H9 (cell line): ENCODE results near the gene KAT8. TPM values are rescaled to one million over a fixed set of nuclear protein-coding genes. Genes with fewer than 3 reads are reported as not detected.

Source experiments
- DNase-seq: peaks from one replicate; pipeline ENCODE4 v3.0.0-alpha.2; 2017
- H2AFZ ChIP-seq: one replicate; pipeline ENCODE4 v1.6.1; 2013; ENCODE audit warnings: mild to moderate bottlenecking, low read length, control low read depth, moderate library complexity
- H2AK5ac ChIP-seq: 2 replicates; pipeline ENCODE4 v1.6.1; 2013; ENCODE audit warnings: low read length, control low read depth, mixed read lengths; ENCODE audit not compliant: insufficient read length
- H2BK120ac ChIP-seq: one replicate; pipeline ENCODE4 v1.6.1; 2013; ENCODE audit warnings: low read depth, mild to moderate bottlenecking, low read length, control low read depth, inconsistent platforms; ENCODE audit not compliant: poor library complexity, severe bottlenecking
- H2BK12ac ChIP-seq: 2 replicates; pipeline ENCODE4 v1.6.1; 2013; ENCODE audit warnings: low read length, control low read depth, mixed read lengths, low read depth; ENCODE audit not compliant: insufficient read length
- H2BK15ac ChIP-seq: 2 replicates; pipeline ENCODE4 v1.6.1; 2013; ENCODE audit warnings: low read depth, low read length, control low read depth
- H2BK20ac ChIP-seq: one replicate; pipeline ENCODE4 v1.6.1; 2013; ENCODE audit warnings: low read depth, mild to moderate bottlenecking, low read length, control low read depth, inconsistent platforms; ENCODE audit not compliant: poor library complexity, severe bottlenecking
- H2BK5ac ChIP-seq: 2 replicates; pipeline ENCODE4 v1.6.1; 2013; ENCODE audit warnings: low read length, control low read depth, mixed read lengths; ENCODE audit not compliant: insufficient read length
- H3K14ac ChIP-seq: 2 replicates; pipeline ENCODE4 v1.6.1; 2013; ENCODE audit warnings: low read length, control low read depth; ENCODE audit not compliant: insufficient read depth
- H3K18ac ChIP-seq: 2 replicates; pipeline ENCODE4 v1.6.1; 2013; ENCODE audit warnings: low read depth, mild to moderate bottlenecking, mixed read lengths, low read length, control low read depth; ENCODE audit not compliant: insufficient read length
- H3K23ac ChIP-seq: 2 replicates; pipeline ENCODE4 v1.6.1; 2013; ENCODE audit warnings: low read length, control low read depth, mixed read lengths, low read depth; ENCODE audit not compliant: insufficient read length
- H3K23me2 ChIP-seq: 2 replicates; pipeline ENCODE4 v1.6.1; 2013; ENCODE audit warnings: low read depth, mild to moderate bottlenecking, mixed read lengths, low read length, control low read depth; ENCODE audit not compliant: insufficient read length, poor library complexity, severe bottlenecking
- H3K27ac ChIP-seq: 2 replicates; pipeline ENCODE4 v1.5.1; 2013; ENCODE audit warnings: low read length, control low read depth, mixed read lengths, low read depth; ENCODE audit not compliant: insufficient read length
- H3K27me3 ChIP-seq: 2 replicates; pipeline ENCODE4 v1.6.1; 2013; ENCODE audit warnings: low read length, control low read depth, inconsistent platforms; ENCODE audit not compliant: insufficient read depth
- H3K4ac ChIP-seq: 2 replicates; pipeline ENCODE4 v1.6.1; 2013; ENCODE audit warnings: low read depth, mild to moderate bottlenecking, control low read depth, inconsistent platforms, low read length, moderate library complexity
- H3K4me1 ChIP-seq: 2 replicates; pipeline ENCODE4 v1.6.1; 2013; ENCODE audit warnings: low read length, control low read depth, inconsistent platforms; ENCODE audit not compliant: insufficient read depth
- H3K4me2 ChIP-seq: 2 replicates; pipeline ENCODE4 v1.6.1; 2013; ENCODE audit warnings: low read length, control low read depth, mixed read lengths; ENCODE audit not compliant: insufficient read length, insufficient read depth
- H3K56ac ChIP-seq: 2 replicates; pipeline ENCODE4 v1.6.1; 2013; ENCODE audit warnings: low read depth, mild to moderate bottlenecking, mixed read lengths, low read length, control low read depth; ENCODE audit not compliant: insufficient read length
- H3K79me1 ChIP-seq: 2 replicates; pipeline ENCODE4 v1.6.1; 2013; ENCODE audit warnings: low read depth, mild to moderate bottlenecking, moderate library complexity, low read length, control low read depth, inconsistent platforms; ENCODE audit not compliant: insufficient read depth, poor library complexity, severe bottlenecking
- H3K79me2 ChIP-seq: 2 replicates; pipeline ENCODE4 v1.6.1; 2013; ENCODE audit warnings: low read length, control low read depth, inconsistent platforms; ENCODE audit not compliant: insufficient read depth
- H3K9ac ChIP-seq: 2 replicates; pipeline ENCODE4 v1.6.1; 2013; ENCODE audit warnings: low read length, control low read depth, mixed read lengths; ENCODE audit not compliant: insufficient read length; ENCODE audit errors: extremely low read depth
- H3K9me3 ChIP-seq: one replicate; pipeline ENCODE4 v1.6.1; 2013; ENCODE audit warnings: low read depth, low read length, inconsistent platforms; ENCODE audit not compliant: control insufficient read depth
- H3T11ph ChIP-seq: one replicate; pipeline ENCODE4 v1.6.1; 2013; ENCODE audit warnings: mild to moderate bottlenecking, low read length, control low read depth, inconsistent platforms
- H4K20me1 ChIP-seq: one replicate; pipeline ENCODE4 v1.6.1; 2013; ENCODE audit not compliant: control insufficient read depth, insufficient read length, insufficient read depth
- H4K5ac ChIP-seq: 2 replicates; pipeline ENCODE4 v1.6.1; 2013; ENCODE audit warnings: low read depth, mild to moderate bottlenecking, mixed read lengths, low read length, control low read depth; ENCODE audit not compliant: insufficient read length
- H4K8ac ChIP-seq: replicated peaks from 2 replicates; pipeline ENCODE4 v1.6.1; 2013; ENCODE audit warnings: low read length, control low read depth, mixed read lengths, low read depth; ENCODE audit not compliant: insufficient read length
- H4K91ac ChIP-seq: 2 replicates; pipeline ENCODE4 v1.6.1; 2013; ENCODE audit warnings: low read depth, mild to moderate bottlenecking, moderate library complexity, mixed read lengths, low read length, control low read depth; ENCODE audit not compliant: insufficient read length
- H3K27ac Mint-ChIP-seq, 3 experiments: 2 replicates in 2 of 3; 3 replicates in 1 of 3; pipeline ENCODE4 v1.8.0; 2020 to 2021; ENCODE audit warnings: mixed read lengths in 3 of 3, mild to moderate bottlenecking in 1 of 3, moderate library complexity in 1 of 3
- H3K27me3 Mint-ChIP-seq: 2 replicates; pipeline ENCODE4 v1.8.0; 2021; ENCODE audit warnings: low read depth, mild to moderate bottlenecking, moderate library complexity, mixed read lengths
- H3K36me3 Mint-ChIP-seq, 3 experiments: 2 replicates in 2 of 3; 3 replicates in 1 of 3; pipeline ENCODE4 v1.8.0; 2020 to 2021; ENCODE audit warnings: low read depth in 3 of 3, mixed read lengths in 3 of 3; ENCODE audit not compliant: insufficient read depth in 1 of 3
- H3K4me1 Mint-ChIP-seq, 2 experiments: 2 replicates each; pipeline ENCODE4 v1.8.0; 2020; ENCODE audit warnings: mixed read lengths in 2 of 2
- H3K4me3 Mint-ChIP-seq, 2 experiments: 2 replicates in 1 of 2; 3 replicates in 1 of 2; pipeline ENCODE4 v1.8.0; 2020 to 2021; ENCODE audit warnings: mild to moderate bottlenecking in 2 of 2, mixed read lengths in 2 of 2, moderate library complexity in 1 of 2
- H3K9me3 Mint-ChIP-seq, 2 experiments: 2 replicates in 1 of 2; 3 replicates in 1 of 2; pipeline ENCODE4 v1.8.0; 2020; ENCODE audit warnings: mild to moderate bottlenecking in 2 of 2, mixed read lengths in 2 of 2, moderate library complexity in 1 of 2
- CTCF ChIP-seq: fragments of 200-600 bp; sonication (generic); conservative IDR thresholded peaks from 3 replicates; pipeline ENCODE4 v1.8.0; 2021; ENCODE audit warnings: antibody characterized with exemption, mild to moderate bottlenecking
- WGBS: extraction: QIAGEN DNeasy Blood & Tissue Kit; methylation state at CpG from one replicate; pipeline ENCODE4 v1.1.7; 2013; ENCODE audit warnings: missing lambda C conversion rate, low lambda C conversion rate, mixed read lengths; ENCODE audit not compliant: insufficient read length; ENCODE audit errors: extremely low coverage; 5-methylcytosine and 5-hydroxymethylcytosine counted together
- total RNA-seq: library from RNA; stranded (reverse); gene quantifications from 2 replicates; pipeline ENCODE4 v1.2.1, GENCODE V29; 2021

KAT8 gene
- total RNA-seq, 1 experiment from 2014 or later: 52.1 TPM

GRCh38 chr16:31157136-31157535, 39.7 kb downstream of the KAT8 start:
- no CpG with 5 or more reads among the region's 8 CpGs for WGBS
- H3K27ac ChIP-seq: no peak overlapping the region
- peaks cover 0 to under 1% of the 10 kb centered on the region in 2 experiments; a peak in 1 of 4 replicates for H3K4me1 Mint-ChIP-seq
- no peaks in the 10 kb centered on the region for H3K79me2 ChIP-seq
- no peak overlapping the region for H4K91ac ChIP-seq
- H3K4me3 Mint-ChIP-seq: no peak overlapping the region
- H4K8ac ChIP-seq: no peak overlapping the region
- H3K27ac Mint-ChIP-seq: 0 out of 7 replicates have a peak overlapping the region, but pooled peaks of 1 of the 3 experiments have one; percentile 42
- H3K23ac ChIP-seq: no peak overlapping the region
- H3K4me1 ChIP-seq: no peaks in the 10 kb centered on the region
- H3K18ac ChIP-seq: no peak overlapping the region
- H3K27me3 Mint-ChIP-seq: peaks cover 12% of the 10 kb centered on the region
- no peak overlapping the region for H2BK15ac ChIP-seq
- no peak for TF ChIP-seq CTCF
- no peak overlapping the region for H3T11ph ChIP-seq
- H4K5ac ChIP-seq: no peak overlapping the region
- no peak overlapping the region for H2BK5ac ChIP-seq
- no peak overlapping the region for H2BK120ac ChIP-seq
- no peaks in the 10 kb centered on the region for H3K79me1 ChIP-seq
- H2AFZ ChIP-seq: no peak overlapping the region
- H2AK5ac ChIP-seq: no peak overlapping the region
- no peak overlapping the region for H3K4ac ChIP-seq
- no peaks in the 10 kb centered on the region for H3K36me3 Mint-ChIP-seq
- H3K9me3 ChIP-seq: no peaks in the 10 kb centered on the region
- no peaks in the 10 kb centered on the region for H4K20me1 ChIP-seq
- H3K9me3 Mint-ChIP-seq: no peaks in the 10 kb centered on the region
- no peaks in the 10 kb centered on the region for H3K23me2 ChIP-seq
- no peak overlapping the region for H2BK12ac ChIP-seq
- H3K27me3 ChIP-seq: no peaks in the 10 kb centered on the region
- H3K4me2 ChIP-seq: no peak overlapping the region
- no peak overlapping the region for H3K56ac ChIP-seq
- H3K14ac ChIP-seq: no peak overlapping the region
- no peak overlapping the region for H2BK20ac ChIP-seq
- H3K9ac ChIP-seq: no peak overlapping the region
- DNase-seq: no peak
